ENCODE data around the gene GHRHR. TPM values are rescaled to one million over a fixed set of nuclear protein-coding genes. Genes with fewer than 3 reads are reported as not detected.

The GHRHR gene
- total and polyA plus RNA-seq, 9 of the 15 experiments (the other 6 are each of a cell fraction or from before 2014, with no cell fraction given), result not detected

- no TSS peak for BruUV-seq (replicated peaks)
- CTCF ChIA-PET (ENCODE audit: low intra/inter-chr PET ratio), result interaction anchor here (0.6 kb wide), 1 partner anchor 1428 kb away, joined by 3 read pairs; no protein-coding TSS in a partner anchor
- no peak for TF ChIP-seq HOXB6 (CRISPR knock-in tag; IDR thresholded peaks at IDR 0.05; ENCODE audit: borderline replicate concordance)
- no peak for TF ChIP-seq ZNF592 (IDR thresholded peaks at IDR 0.05)
- no peak for TF ChIP-seq GTF2E2 (tag; IDR thresholded peaks at IDR 0.05)
- TF ChIP-seq U2AF2 (optimal IDR thresholded peaks at IDR 0.05; ENCODE audit: low read depth, low read length), result no peak
- TF ChIP-seq REST (IDR thresholded peaks at IDR 0.05; ENCODE audit: borderline replicate concordance), result no peak
- TF ChIP-seq REST (CRISPR knock-in tag; IDR thresholded peaks at IDR 0.05; ENCODE audit: low read depth), result no peak
Measured at GRCh38 chr7:30996883-30997282, 33.1 kb downstream of the GHRHR start.

More at GRCh38 chr7:30996883-30997282, 33.1 kb downstream of the GHRHR start:
- Histone ChIP-seq H3K9ac (ENCODE audit: insufficient read depth in 1 of 2, low read depth in 2 of 2, low read length in 2 of 2) (no peak overlapping the region), H3K36me3 (ENCODE audit: control insufficient read depth, insufficient read depth, low read length) (no peaks in the 10 kb centered on the region), H2AFZ (ENCODE audit: low read depth, low read length) (no peak overlapping the region), H3K27me3 (ENCODE audit: control insufficient read depth in 2 of 2, insufficient read depth in 2 of 2, low read length in 2 of 2) (peaks cover 21 to 55% of the 10 kb centered on the region in 2 experiments; a peak in 4 of 5 replicates), H3K9me1 (ENCODE audit: control insufficient read depth, insufficient read depth, low read length) (no peaks in the 10 kb centered on the region), H3K4me3 (no peak overlapping the region), H3K4me2 (ENCODE audit: insufficient read depth, low read length) (no peak overlapping the region), H4K20me1 (replicated peaks; ENCODE audit: control insufficient read depth, insufficient read depth, low read length) (no peaks in the 10 kb centered on the region), H3K79me2 (ENCODE audit: control insufficient read depth, insufficient read depth, low read length) (no peaks in the 10 kb centered on the region), H3K4me1 (replicated peaks in 1 of 2; ENCODE audit: control insufficient read depth in 2 of 2, insufficient read depth in 2 of 2, low read length in 2 of 2) (peaks cover 0 to 12% of the 10 kb centered on the region in 2 experiments; a peak in 3 of 5 replicates), H3K27ac (ENCODE audit: extremely low read depth, low read depth, low read length) (no peak overlapping the region), H3K9me3 (replicated peaks; ENCODE audit: control insufficient read depth, insufficient read depth, low read depth, low read length) (no peaks in the 10 kb centered on the region)
- WGBS (ENCODE audit: insufficient coverage, low coverage, missing lambda C conversion rate), result 12% methylated on average over 5 of the region's 5 CpGs
- intact Hi-C loops (cut with micrococcal nuclease) (no loop called here), in situ Hi-C loops (cut with MboI) (no loop called here)
- FAIRE-seq, result no peak
- no peak for ATAC-seq
- DNase-seq (ENCODE audit: extremely low read depth in 1 of 4, low spot score in 3 of 4), result no peak
- POLR2A ChIA-PET, result no interaction called here

Data from K562 (cell line).